Activated CD4-positive, CD25-positive, alpha-beta regulatory T cell treated with anti-CD3 and anti-CD28 coated beads, Interleukin-2, amount 50 U/mL, for 24 hours (primary cell): Measurements from ENCODE around the gene COA5.
A peak's percentile ranks its signal among the peaks of the same experiment; 100 is the strongest.

Experiments
- ATAC-seq, 2 donors: fragments of 150-1000 bp; cut with Tn5 transposase; one replicate each; pipeline ENCODE4 v1.10.0; 2021; ENCODE audit warnings: mild to moderate bottlenecking in 1 of 2, moderate library complexity in 1 of 2

The COA5 gene

GRCh38 chr2:98571121-98571701, 37.1 kb downstream of the COA5 start:
- ATAC-seq = no peak

DNA sequence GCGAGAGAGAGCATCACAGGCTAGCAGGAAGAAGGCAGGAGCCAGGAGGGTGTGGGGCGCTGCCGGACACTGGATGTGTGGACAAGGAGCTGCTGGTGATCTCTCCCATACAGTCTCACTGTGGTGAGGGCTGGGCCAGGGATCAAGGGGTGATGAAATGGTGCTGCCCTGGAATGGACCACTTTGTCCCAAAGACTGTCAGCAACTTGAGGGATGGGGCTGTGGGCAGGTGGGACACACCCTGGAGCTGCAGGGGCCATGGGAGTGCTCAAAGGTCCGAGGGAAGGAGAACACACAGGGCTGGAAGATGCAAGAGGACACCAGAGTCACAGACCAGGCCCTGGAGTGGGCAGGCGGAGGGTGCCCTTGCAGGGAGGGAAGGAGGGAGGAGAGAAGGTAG, 38.0 kb downstream of the COA5 start:
- ATAC-seq = no peak

GRCh38 chr2:98569915-98570314, 38.4 kb downstream of the COA5 start:
- ATAC-seq = no peak

- ATAC-seq = peak; percentile 56 to 66
These were observed 39.0 kb downstream of the COA5 start for GRCh38 chr2:98569197-98569793.

DNA sequence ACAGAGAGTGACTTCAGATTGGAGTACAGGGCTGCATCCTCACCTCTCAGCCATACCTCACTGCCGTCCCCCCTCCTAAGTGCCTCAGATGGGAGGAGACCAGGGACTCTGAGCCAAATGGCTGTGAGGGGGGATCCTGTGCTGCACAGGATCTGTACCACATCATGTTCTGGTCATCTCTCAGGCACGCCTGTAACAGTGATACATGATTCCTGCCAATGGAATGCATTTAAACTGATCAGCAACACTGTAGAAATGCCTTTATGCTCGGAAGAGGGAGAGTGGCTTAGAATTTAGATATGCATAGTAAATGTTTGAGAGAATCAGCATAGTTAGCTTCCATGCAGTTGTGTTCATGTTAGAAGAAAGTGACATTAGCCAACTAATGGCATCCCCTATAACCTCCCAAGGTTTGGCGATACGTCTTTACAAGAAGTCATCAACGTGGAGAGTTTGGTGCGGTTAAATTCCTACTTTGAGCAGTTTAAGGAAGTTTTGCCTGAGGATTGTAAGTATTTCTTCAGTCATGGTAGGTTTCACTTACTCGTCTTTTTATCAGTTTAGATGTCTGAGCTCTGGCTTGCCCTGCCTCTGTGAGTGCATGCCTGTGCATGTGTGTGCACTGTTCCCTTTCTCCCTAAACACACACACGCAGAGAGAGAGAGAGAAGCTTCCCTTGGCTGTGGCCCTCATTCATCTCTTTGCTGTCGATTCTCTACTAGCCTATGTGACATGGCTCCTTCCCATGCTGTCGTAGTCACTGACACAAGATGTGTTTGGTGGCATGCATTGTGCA, 40.0 kb downstream of the COA5 start:
- no peak for ATAC-seq

DNA sequence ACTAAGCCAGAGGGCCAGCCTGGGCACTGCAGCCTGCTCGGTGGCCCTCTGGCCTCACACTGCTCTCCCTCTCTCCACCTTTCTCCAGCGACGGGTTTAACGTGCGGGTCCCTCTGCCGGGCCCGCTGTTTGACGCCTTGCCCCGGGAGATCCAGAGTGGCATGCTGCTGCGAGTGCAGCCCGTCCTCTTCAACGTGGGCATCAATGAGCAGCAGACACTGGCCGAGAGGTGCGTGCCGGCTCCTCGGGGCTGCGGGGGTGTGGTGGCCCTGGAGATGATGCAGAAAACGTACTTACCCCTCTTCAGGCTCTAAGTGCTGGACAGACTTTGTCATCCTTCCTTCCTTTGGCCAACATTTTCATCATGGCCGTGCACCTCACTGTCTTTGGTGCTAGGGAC, 42.4 kb downstream of the COA5 start:
- ATAC-seq = no peak

GRCh38 chr2:98565286-98565860, 42.9 kb downstream of the COA5 start:
- ATAC-seq = no peak

GRCh38 chr2:98564541-98565132, 43.7 kb downstream of the COA5 start:
- no peak for ATAC-seq

DNA sequence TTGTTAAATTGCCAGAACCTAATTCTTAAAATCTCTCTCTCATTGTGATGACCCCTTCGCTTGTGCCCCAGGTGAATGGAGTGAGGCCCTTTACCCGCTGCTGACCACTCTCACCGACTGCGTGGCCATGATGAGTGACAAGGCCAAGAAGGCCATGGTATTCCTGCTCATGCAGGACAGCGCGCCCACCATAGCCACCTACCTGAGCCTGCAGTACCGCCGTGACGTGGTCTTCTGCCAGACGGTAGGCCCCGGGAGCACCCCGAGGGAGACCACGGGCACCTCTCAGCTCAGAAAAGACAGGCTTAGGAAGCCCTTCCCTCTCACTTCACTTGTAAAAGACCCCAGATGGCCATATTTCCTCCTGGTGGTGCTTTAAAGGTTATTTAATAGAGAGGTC, 44.9 kb downstream of the COA5 start:
- no peak for ATAC-seq

GRCh38 chr2:98561902-98562695, 46.2 kb downstream of the COA5 start:
- no peak for ATAC-seq

DNA sequence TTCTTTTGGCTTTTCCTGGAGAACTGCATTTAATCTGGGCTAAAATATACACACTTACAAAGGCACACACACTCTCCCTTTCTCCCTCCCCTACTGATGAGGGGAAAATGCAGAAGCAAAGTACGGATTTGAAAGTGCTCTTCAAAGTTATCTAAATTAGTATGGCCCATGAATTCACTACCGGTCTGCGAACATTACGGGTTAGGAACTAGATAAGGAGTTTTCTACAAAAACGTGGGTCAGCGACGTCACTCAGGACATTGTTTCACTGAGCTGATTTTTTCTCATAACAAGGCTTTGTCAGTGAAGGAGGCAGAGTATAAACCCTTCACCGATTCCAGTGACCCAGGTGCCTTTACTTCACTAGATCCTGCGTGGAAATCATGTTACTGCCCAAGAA, 47.3 kb downstream of the COA5 start:
- no peak for ATAC-seq

GRCh38 chr2:98560256-98560771, 48.0 kb downstream of the COA5 start:
- no peak for ATAC-seq

DNA sequence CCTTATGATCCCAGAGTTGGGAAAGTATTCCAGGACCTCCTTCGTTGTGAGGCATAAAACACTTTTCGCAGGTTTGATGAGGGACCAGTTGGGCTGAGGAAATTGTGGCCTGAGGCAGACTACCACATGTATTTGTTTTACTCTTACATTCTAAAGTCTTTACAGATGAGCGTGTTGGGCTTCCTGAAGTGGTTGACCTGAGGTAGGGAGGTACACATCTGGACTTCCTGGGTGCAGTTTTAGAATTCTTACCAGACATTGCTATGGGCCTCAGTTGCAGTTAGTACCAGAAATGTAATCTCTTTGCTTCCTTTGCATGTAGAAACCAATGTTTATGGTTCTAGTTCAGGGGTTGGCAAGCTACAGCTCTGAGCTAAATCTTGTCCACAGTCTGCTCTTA, 48.7 kb downstream of the COA5 start:
- no peak for ATAC-seq

DNA sequence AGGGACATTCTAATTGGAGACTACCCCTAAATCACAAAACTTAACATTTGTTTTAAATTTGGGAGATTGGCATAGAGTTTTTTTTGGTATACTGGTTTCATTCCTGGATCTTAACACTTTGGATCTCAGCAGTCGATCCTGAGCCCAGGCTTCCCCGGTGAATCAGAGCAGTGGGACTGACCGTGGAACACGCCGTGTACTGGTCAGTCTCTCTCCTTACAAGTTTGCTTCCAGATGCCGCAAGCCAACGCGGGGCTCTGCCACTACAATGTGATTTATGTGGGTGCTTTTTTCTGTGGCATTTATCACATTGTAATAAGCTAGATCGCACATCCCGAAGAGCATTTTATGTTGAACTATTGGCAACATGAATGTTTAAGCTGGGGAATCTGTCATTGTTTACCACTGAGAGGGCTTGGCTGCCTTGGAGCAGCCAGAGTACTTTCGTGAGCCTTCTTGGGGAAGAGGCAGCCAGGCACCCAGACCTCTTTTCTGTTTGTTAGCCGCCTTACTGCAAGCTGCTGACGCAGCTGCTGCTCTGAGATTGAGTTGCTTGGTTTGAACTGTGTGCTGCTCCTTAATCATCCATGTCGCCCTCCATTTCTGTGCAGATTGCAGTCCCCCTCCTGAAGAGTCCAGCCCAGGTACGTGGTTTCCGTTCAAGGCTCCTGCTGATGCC, 49.3 kb downstream of the COA5 start:
- ATAC-seq = no peak

- ATAC-seq = peak in 1 of 2 donors; percentile 38
These were observed 51.8 kb downstream of the COA5 start for GRCh38 chr2:98556344-98557033.

DNA sequence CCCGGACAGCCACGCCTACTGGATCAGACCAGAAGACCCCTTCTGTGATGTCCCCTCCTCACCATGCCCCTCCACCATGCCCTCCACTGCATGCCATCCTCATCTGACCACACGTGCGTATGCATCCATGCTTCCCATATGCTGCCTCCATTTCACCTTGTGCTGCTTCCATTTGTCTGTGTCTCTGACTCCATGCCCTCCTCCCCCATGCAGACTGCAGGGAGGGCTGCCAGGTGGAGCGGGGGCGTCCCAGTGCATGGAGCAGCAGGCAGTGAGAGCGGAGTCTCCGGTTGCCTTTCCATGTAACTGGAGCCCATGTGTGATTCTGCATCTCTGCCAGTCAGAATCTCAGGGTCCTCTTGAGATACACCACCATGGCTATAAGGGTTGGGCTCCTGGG, 52.6 kb downstream of the COA5 start:
- no peak for ATAC-seq

DNA sequence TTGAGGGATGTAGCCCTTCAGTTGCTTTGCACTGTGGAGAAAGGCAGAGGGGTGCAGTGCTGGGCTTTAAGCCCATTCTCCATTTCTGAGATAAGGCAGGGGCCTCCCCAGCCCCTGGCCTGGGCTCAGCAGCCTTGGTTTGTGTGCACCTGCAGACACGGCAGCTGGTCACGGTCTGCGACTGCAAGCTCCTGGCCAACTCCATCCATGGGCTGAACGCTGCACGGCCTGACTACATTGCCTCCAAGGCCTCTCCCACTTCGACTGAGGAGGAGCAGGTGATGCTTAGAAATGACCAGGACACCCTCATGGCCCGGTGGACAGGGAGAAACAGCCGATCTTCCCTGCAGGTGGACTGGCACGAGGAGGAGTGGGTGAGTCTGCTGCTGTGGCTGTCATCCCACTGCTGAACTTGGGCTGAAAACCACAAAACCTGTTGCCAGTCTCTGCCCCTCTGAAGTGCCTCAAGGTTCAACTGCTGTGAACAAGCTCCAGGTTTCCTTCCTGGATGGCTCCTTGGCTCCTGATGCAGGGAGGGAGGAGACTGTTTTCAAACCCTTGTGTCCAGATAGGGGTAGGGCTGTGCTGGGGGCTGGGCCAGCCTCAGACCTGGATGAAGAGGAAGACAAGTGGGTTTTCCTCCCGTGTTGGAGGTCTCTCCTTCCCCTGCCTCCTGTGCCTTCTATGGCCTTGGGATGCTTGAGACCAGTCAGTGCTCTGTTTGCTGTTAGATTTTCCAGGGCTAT, 54.0 kb downstream of the COA5 start:
- ATAC-seq = no peak

DNA sequence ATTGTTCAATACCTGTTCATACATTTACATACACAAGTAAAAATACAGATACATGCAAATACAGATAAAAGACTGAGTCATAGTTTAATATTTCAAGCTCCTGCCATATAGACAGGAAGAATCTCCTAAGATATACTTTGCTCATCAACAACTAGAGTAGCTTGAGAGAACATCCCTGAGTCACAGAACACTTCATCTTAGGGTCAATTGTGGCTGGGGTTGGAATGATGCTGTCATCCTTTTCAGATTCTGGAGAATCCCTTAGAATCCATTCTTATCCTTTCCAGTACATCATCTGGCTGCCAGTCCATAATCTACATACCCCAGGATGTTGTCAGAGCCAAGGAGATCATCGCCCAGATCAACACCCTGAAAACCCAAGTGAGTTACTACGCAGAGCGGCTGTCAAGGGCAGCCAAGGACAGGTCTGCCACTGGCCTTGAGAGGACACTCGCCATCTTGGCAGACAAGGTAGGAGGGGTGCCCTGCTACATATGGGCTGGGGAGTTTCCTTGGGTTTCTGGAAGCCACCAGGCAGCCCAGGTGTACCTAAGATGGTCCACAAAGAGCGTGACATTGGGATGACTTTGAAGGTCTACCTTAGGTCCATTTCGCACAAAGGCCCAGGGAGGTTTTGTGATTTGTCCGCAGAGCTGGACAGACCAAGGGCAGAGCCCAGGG, 55.7 kb downstream of the COA5 start:
- no peak for ATAC-seq

GRCh38 chr2:98551316-98551715, 57.0 kb downstream of the COA5 start:
- ATAC-seq = no peak

GRCh38 chr2:98550165-98550564, 58.1 kb downstream of the COA5 start:
- ATAC-seq = no peak
